Measurements from ENCODE around the gene KAT2A. TPM values are rescaled to one million over a fixed set of nuclear protein-coding genes. Genes with fewer than 3 reads are reported as not detected.
A peak's percentile ranks its signal among the peaks of the same experiment; 100 is the strongest.

KAT2A gene
- total RNA-seq, 8 experiments from 2014 or later, result 9.1 to 48.3 (median 19.2) TPM

DNA sequence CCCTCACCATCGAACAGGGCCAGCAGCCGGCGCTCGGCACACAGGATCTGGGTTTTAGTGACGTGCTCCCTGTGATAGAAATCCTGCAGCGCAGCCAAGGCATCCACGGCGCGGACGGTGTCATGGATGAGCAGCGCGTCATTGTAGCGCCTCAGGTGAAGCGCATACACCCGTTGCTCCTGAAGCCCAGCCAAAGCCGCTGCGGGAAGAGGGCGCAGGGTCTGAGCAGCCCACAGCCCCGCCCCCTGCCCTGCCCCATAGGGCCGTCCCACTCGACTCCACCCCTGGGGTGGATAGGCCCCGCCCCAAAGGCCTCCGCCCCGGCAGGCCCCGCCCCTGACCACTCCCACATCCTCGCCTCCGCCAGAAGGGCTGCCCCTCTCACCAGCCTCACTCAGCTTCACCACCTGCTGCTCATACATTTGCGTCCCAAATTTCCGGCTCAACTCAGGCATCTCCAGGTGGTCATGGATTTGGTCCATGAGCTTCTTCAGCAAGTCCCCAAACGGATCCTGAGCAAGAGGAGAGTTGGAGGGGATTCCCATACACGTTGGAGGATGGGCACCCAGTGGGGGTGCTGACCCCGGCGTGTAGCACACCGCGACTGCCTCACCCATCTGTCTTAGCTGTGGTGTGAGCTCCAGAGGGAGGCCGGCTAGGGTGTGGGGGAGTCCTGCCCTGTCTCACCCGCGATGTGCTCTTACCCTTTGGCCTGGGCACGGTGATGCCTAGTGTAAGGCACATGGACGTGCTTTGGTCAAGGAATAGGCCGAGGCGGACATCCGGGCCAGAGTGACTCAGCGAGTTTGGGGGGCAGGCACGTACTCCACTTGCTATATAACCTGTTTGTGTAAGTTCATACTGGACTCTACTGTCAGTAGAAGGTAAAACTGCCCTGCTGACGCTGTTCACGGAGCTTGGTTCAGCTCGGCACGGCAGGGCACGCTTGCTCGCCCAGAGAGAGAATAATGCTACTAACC, 13.3 kb downstream of the KAT2A start:
- no peak overlapping the region for H3K27ac ChIP-seq
- in situ Hi-C loops (cut with MboI; ENCODE audit: low pct_unique_long_range_greater_than_20kb in 2 of 9, low sequenced_read_pairs in 9 of 9, unreplicated experiment in 9 of 9), result loop anchor here in 4 of 9 experiments (10.0 to 25.0 kb wide), 3 partner anchors 83 to 371 kb away; partner anchors contain the start of genes HAP1 (in 2 of the 4), CNP (in 1 of the 4) and NKIRAS2 (in 1 of the 4)
- H3K4me3 ChIP-seq, result peak overlapping the region; percentile 20 to 32 (median 28)
- WGBS, 10 experiments, result 33 to 91% (median 64%) methylated on average over 4 to 10 of the region's 51 CpGs; no CpG with 5 or more reads in 7 of the 10 experiments
- no peaks in the 10 kb centered on the region for H3K4me1 ChIP-seq (replicated peaks in 1 of 2)
- peak in 6 of 8 experiments; percentile 6 to 96 (median 94) for ATAC-seq (replicated peaks in 6 of 8)

- WGBS, 10 experiments, result 20 to 100% (median 85%) methylated on average over 1 to 4 of the region's 6 CpGs; no CpG with 5 or more reads in 2 of the 10 experiments
- no peak for ATAC-seq (replicated peaks in 6 of 8)
- in situ Hi-C loops (cut with MboI; ENCODE audit: low pct_unique_long_range_greater_than_20kb in 2 of 9, low sequenced_read_pairs in 9 of 9, unreplicated experiment in 9 of 9), result loop anchor here in 4 of 9 experiments (10.0 to 25.0 kb wide), 3 partner anchors 82 to 370 kb away; partner anchors contain the start of genes HAP1 (in 2 of the 4), CNP (in 1 of the 4) and NKIRAS2 (in 1 of the 4)
These were observed 14.0 kb downstream of the KAT2A start for GRCh38 chr17:42107124-42107523.

DNA sequence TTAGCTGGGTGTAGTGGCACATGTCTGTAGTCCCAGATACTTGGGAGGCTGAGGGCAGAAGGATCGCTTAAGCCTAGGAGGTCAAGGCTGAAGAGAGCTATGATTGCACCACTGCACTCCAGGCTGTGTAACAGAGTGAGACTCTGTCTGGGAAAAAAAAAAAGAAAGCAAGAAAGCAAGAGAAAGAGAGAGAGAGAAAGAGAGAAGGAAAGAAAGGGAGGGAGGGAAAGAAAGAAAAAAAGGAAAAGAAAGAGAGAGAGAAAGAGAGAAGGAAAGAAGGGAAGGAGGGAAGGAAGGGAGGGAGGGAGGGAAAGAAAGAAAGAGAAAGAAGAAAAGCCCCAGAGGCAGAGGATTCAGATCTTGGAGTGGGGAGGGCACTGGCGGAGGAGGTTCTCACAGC, 15.2 kb downstream of the KAT2A start:
- WGBS, 10 experiments, result 90 to 100% (median 100%) methylated on average over 1 to 2 of the region's 2 CpGs; no CpG with 5 or more reads in 5 of the 10 experiments
- Histone ChIP-seq H3K4me1 (replicated peaks in 1 of 2) (no peaks in the 10 kb centered on the region), H3K27ac (no peak overlapping the region), H3K4me3 (no peak overlapping the region)
- in situ Hi-C loops (cut with MboI; ENCODE audit: low pct_unique_long_range_greater_than_20kb in 2 of 9, low sequenced_read_pairs in 9 of 9, unreplicated experiment in 9 of 9), result loop anchor here in 4 of 9 experiments (10.0 to 25.0 kb wide), 3 partner anchors 81 to 369 kb away; partner anchors contain the start of genes HAP1 (in 2 of the 4), CNP (in 1 of the 4) and NKIRAS2 (in 1 of the 4)
- ATAC-seq (replicated peaks in 6 of 8), result no peak

More at GRCh38 chr17:42107124-42107523, 14.0 kb downstream of the KAT2A start:
- H3K4me3 ChIP-seq, result peak overlapping the region; percentile 20 to 32 (median 28)
- no peaks in the 10 kb centered on the region for H3K4me1 ChIP-seq (replicated peaks in 1 of 2)
- no peak overlapping the region for H3K27ac ChIP-seq

DNA sequence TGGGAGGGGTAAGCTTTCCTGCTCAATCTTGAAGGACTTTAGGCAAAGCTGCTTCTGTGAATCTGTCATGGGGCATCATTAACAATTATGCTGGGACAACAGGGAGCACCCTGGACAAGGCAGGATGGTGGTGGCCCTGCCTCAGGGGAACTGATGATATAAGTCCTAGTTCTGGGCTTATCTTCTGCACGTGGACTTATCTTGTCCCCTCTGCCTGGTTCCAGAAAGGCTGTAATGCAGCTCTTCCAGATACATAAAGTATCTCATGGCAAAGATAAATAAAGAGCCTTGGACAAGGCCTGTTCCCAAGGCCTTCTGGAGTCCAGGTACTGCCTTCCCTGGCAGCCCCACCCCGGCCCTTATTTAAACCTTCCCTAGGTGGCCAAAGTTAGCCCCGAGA, 16.9 kb downstream of the KAT2A start:
- in situ Hi-C loops (cut with MboI; ENCODE audit: low pct_unique_long_range_greater_than_20kb in 2 of 9, low sequenced_read_pairs in 9 of 9, unreplicated experiment in 9 of 9), result loop anchor here in 4 of 9 experiments (10.0 to 25.0 kb wide), 3 partner anchors 79 to 367 kb away; partner anchors contain the start of genes HAP1 (in 2 of the 4), CNP (in 1 of the 4) and NKIRAS2 (in 1 of the 4)
- Histone ChIP-seq H3K27ac (no peak overlapping the region), H3K4me3 (no peak overlapping the region), H3K4me1 (replicated peaks in 1 of 2) (no peaks in the 10 kb centered on the region)
- no peak for ATAC-seq (replicated peaks in 6 of 8)
- 20 to 86% (median 62%) methylated on average over 1 to 3 of the region's 3 CpGs; no CpG with 5 or more reads in 6 of the 10 experiments for WGBS, 10 experiments

DNA sequence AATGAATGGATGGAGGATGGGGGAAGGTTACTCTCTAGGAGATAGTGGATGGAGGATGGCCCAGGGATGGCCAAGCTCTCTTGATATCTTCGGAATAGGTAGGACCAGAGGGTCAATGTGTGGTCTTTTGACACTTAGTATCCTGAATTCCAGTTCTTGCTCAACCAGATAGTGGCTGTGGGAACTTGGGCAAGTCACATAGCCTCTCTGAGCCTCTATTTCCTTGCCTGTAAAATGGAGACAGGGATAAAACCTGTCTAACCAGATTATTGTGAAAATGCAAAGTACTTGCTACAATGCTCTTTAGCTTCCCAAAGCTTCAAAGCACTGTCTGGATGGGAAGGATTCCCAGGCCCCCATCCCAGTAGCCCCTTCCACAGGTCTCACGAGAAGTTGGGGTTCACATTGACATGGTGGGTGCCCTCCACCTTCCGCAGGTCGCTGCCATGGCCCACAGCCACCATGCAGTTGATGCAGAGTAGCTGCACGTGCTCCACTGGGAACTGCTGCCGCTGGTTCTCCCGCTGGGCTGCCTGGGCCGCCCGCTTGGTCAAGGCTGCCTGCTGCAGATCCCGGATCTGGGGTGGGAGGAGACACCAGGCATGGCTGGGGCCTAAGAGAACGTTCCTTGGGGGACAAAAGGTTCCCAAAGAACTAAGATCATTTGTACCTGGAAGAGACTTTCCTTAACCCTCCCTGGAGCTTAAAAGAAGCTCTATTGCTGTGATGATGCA, 17.8 kb downstream of the KAT2A start:
- Histone ChIP-seq H3K4me3 (no peak overlapping the region), H3K27ac (no peak overlapping the region), H3K4me1 (replicated peaks in 1 of 2) (peaks cover 3% of the 10 kb centered on the region in 2 donors)
- 20 to 100% (median 83%) methylated on average over 1 to 4 of the region's 11 CpGs; no CpG with 5 or more reads in 4 of the 10 experiments for WGBS, 10 experiments
- no peak for ATAC-seq (replicated peaks in 6 of 8)
- in situ Hi-C loops (cut with MboI; ENCODE audit: low pct_unique_long_range_greater_than_20kb in 2 of 9, low sequenced_read_pairs in 9 of 9, unreplicated experiment in 9 of 9), result loop anchor here in 4 of 9 experiments (10.0 to 25.0 kb wide), 3 partner anchors 79 to 366 kb away; partner anchors contain the start of genes HAP1 (in 2 of the 4), CNP (in 1 of the 4) and NKIRAS2 (in 1 of the 4)

DNA sequence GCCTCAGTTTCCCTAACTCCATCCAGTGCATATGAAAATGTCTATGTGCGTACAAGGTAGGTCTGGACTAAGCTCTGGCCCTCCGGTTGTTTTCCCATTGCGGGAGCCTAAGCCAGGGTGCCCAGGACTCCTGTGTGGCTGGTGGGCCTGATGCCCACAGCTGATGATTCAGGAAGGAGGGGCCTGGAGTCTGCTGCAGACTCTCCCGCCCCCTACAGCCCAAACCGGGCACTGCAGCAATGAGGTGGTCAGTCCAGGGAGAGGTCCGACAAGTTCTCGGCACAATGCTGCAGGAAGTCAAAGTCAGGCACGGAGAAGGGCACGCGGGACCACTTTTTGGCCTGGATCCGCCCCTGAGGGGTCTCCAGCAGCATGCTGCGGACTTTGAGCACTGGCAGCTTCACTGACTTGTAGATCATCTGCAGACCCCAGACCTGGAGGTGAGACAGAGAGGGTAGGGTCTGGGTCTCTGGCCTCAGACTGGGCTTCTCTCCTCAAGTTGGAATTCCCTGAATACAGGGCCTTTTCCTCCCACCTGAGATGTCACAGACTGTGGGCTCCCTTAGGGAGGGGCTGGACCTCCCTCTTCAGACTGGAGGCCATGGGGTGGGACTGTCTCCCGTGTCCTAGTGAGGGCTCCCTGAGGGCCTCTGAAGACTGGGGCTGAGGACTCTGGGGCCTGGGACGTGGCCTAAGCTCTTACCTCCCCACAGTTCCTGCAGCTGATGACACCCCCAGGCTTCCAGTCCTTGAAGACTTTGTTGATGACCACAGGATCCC, 19.5 kb downstream of the KAT2A start:
- 32 to 61% (median 38%) methylated on average over 1 to 10 of the region's 14 CpGs; no CpG with 5 or more reads in 6 of the 10 experiments for WGBS, 10 experiments
- Histone ChIP-seq H3K4me3 (no peak overlapping the region), H3K27ac (no peak overlapping the region), H3K4me1 (replicated peaks in 1 of 2) (peaks cover 9% of the 10 kb centered on the region in 2 donors)
- in situ Hi-C loops (cut with MboI; ENCODE audit: low pct_unique_long_range_greater_than_20kb in 2 of 9, low sequenced_read_pairs in 9 of 9, unreplicated experiment in 9 of 9), result loop anchor here in 4 of 9 experiments (10.0 to 25.0 kb wide), 3 partner anchors 77 to 364 kb away; partner anchors contain the start of genes HAP1 (in 2 of the 4), CNP (in 1 of the 4) and NKIRAS2 (in 1 of the 4)
- peak; percentile 39 to 97 (median 81) for ATAC-seq (replicated peaks in 6 of 8)

DNA sequence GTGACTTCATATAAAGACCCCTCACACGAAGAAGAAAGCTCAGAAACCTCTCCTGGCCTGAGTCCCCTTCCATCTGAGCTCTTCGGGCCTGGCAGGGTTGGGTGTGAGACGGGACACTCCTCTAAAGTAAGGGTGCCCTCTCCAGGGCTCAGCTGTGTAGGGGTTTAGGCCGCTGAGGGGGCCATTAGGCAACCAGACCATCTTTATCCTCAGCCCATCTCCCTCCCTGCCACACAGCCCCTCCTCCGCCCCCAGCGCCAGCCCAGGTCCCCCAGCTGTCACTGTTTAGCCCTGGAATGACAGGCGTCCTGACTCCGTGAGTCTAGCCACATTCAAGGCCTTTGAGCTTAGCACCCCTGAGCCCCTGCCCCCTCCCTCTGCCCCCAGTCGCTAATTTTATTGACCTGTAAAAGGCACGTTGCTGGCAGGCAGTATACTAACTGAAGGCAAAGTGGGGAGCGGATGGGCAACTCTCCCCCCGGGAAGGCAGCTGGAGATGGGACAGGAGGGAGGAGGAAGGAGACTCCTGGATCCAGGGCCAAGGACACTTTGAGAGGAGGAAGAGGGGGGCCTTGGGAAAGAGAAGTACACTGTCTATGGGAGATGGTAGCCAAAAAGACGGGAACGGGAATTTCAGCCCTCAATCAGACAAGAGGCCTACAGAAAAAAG, 22.3 kb downstream of the KAT2A start:
- no peak overlapping the region for H3K27ac ChIP-seq
- peak in 6 of 8 experiments; percentile 14 to 64 (median 50) for ATAC-seq (replicated peaks in 6 of 8)
- peaks cover 9% of the 10 kb centered on the region in 2 donors for H3K4me1 ChIP-seq (replicated peaks in 1 of 2)
- WGBS, 10 experiments, result 67 to 90% (median 80%) methylated on average over 2 of the region's 14 CpGs; no CpG with 5 or more reads in 6 of the 10 experiments
- in situ Hi-C loops (cut with MboI; ENCODE audit: low pct_unique_long_range_greater_than_20kb in 2 of 9, low sequenced_read_pairs in 9 of 9, unreplicated experiment in 9 of 9), result no loop called here
- H3K4me3 ChIP-seq, result no peak overlapping the region

- Histone ChIP-seq H3K4me3 (no peak within 1 kb of the TSS), H3K4me1 (replicated peaks in 1 of 2) (peaks cover 9% of the 10 kb centered on the region in 2 donors), H3K27ac (no peak within 1 kb of the TSS)
- in situ Hi-C loops (cut with MboI; ENCODE audit: low pct_unique_long_range_greater_than_20kb in 2 of 9, low sequenced_read_pairs in 9 of 9, unreplicated experiment in 9 of 9), result no loop called here
- ATAC-seq (replicated peaks in 6 of 8), result peak in 6 of 8 experiments; percentile 9 to 55 (median 39)
- WGBS, 10 experiments, result 9 to 38% (median 25%) methylated on average over 1 to 13 of the region's 52 CpGs; no CpG with 5 or more reads in 4 of the 10 experiments
These were observed 23.2 kb downstream of the KAT2A start, which contains the start of gene ZNF385C for GRCh38 chr17:42097691-42098631. Gene ZNF385C, minus strand, starts transcription at chr17:42098473. Its CDS starts 35,417 bp downstream, at chr17:42063056.

DNA sequence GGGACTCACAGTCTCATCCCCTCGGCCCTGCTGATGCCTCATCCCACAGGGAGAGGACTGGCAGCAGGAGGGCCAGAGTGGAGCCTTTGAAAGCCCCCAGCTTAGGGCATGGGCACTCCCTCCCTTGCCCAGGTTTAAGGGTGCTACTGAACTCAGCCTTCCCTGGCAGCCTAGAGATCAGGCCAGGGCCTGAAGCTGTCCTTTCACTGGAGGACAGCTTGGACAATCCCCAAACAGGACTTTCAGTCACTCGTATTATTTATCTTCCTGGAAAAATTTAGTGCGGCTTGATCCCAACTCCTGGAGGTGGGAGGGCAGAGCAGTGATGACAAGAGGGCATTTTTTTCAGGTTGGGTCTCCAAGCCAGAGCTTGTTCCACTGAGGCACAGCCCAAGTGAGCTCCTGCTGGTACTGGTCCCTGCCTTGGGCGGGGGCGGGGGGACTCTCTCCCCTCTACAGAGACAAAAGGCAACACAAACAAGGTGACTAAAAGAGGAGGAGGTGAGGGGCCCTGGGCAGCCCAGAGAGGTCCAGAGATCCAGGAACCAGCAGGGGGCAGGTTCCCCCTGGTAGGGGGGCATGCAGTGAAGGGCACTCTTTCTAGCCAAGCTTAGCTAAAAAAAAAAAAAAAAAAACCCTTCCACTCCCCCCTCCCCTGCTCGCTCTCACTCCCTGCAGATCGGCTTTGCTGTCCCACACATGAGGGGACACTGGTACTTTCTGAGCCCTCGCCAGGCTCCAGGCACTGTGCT, 24.6 kb downstream of the KAT2A start:
- WGBS, 10 experiments, result 69 to 74% (median 74%) methylated on average over 3 to 6 of the region's 8 CpGs; no CpG with 5 or more reads in 7 of the 10 experiments
- Histone ChIP-seq H3K4me3 (no peak overlapping the region), H3K27ac (no peak overlapping the region), H3K4me1 (replicated peaks in 1 of 2) (peaks cover 9% of the 10 kb centered on the region in 2 donors)
- no peak for ATAC-seq (replicated peaks in 6 of 8)
- in situ Hi-C loops (cut with MboI; ENCODE audit: low pct_unique_long_range_greater_than_20kb in 2 of 9, low sequenced_read_pairs in 9 of 9, unreplicated experiment in 9 of 9), result no loop called here
